LNCAP (cell line): ENCODE results near the gene CPM.

ENCODE experiments used
- TF ChIP-seq, protein P1 (sequence below): fragments of 450-650 bp; IDR thresholded peaks from 2 replicates; pipeline ENCODE4 v1.5.1; 2017; ENCODE audit warnings: mild to moderate bottlenecking

The CPM gene

GRCh38 chr12:68901551-68901950, 31.4 kb downstream of the CPM start:
- TF ChIP-seq, protein P1, sequence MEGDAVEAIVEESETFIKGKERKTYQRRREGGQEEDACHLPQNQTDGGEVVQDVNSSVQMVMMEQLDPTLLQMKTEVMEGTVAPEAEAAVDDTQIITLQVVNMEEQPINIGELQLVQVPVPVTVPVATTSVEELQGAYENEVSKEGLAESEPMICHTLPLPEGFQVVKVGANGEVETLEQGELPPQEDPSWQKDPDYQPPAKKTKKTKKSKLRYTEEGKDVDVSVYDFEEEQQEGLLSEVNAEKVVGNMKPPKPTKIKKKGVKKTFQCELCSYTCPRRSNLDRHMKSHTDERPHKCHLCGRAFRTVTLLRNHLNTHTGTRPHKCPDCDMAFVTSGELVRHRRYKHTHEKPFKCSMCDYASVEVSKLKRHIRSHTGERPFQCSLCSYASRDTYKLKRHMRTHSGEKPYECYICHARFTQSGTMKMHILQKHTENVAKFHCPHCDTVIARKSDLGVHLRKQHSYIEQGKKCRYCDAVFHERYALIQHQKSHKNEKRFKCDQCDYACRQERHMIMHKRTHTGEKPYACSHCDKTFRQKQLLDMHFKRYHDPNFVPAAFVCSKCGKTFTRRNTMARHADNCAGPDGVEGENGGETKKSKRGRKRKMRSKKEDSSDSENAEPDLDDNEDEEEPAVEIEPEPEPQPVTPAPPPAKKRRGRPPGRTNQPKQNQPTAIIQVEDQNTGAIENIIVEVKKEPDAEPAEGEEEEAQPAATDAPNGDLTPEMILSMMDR, result no peak

DNA sequence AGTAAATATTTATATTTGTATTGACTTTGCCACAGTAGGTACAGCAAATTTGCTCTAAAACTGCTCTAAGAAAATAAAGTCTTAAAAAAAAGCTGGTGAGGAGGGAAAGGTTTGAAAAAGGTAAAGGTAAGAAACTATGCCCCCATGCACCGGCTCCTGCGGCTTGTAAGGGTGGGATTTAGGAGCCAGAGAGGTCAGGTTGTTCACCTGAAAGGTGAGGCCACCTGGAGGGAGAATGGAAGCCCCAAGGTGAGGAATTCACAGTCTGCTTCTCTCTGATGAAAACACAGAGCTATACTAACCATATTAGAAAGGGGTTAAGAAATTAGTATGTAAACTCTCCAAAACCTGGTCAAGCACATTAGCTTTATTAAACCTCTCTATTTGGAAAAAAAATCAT, 31.8 kb downstream of the CPM start:
- TF ChIP-seq, protein P1, result no peak

DNA sequence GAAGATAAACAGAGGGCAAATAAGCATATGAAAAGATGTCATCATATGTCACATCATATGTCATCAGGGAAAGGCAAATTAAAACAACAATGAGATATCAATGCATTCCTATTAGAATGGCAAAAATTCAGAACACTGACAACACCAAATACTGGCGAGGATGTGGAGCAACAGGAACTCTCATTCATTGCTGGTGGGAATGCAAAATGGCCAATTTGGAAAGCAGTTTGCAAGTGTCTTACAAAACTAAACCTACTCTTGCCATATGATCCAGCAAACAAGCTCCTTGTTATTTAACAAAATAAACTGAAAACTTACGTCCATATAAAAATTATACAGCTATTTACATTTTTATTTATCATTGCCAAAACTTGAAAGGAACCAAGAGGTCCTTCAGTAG, 32.7 kb downstream of the CPM start:
- TF ChIP-seq, protein P1, result no peak

- TF ChIP-seq, protein P1, result peak; percentile 78
Measured at GRCh38 chr12:68899251-68899771, 33.7 kb downstream of the CPM start.

- TF ChIP-seq, protein P1, result no peak
Measured at GRCh38 chr12:68896881-68897540, 36.0 kb downstream of the CPM start.

- TF ChIP-seq, protein P1, result no peak
Measured at GRCh38 chr12:68894276-68894855, 38.6 kb downstream of the CPM start.

DNA sequence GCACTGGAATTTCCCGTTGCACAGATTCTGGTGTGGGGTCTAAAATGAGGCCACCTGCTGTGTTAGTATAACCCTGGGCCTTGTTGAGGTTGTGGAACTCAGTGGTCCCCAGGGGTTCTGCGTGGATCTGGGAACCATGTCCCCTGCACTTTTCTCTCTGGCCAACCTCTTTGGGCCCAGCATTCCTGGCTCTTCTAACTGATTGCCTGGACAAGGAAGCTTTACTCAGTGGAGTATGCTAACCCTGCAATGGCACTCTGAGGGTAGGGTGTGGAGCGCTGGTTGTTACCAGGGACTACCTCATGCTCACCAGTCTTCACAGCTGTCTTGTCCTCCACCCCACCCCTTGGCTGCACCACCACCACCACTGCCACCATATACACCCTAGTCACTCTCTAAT, 39.2 kb downstream of the CPM start:
- TF ChIP-seq, protein P1, result no peak
